HG02678 (cell line): Measurements from ENCODE around the gene CCNA1.

Experiments used
- ATAC-seq: cut with Tn5 transposase; IDR thresholded peaks from one replicate; pipeline ENCODE4 v1.9.1; 2021; ENCODE audit warnings: mild to moderate bottlenecking, moderate library complexity; ENCODE audit not compliant: unreplicated experiment

Gene CCNA1

GRCh38 chr13:36453516-36453915 is 21.2 kb downstream of the CCNA1 start:
- no peak for ATAC-seq

GRCh38 chr13:36454121-36454520 is 21.8 kb downstream of the CCNA1 start:
- no peak for ATAC-seq

- ATAC-seq: no peak
Measured at GRCh38 chr13:36454987-36455386, 22.7 kb downstream of the CCNA1 start.

GRCh38 chr13:36456577-36456976 is 24.3 kb downstream of the CCNA1 start:
- ATAC-seq: no peak

GRCh38 chr13:36461506-36461905 is 29.2 kb downstream of the CCNA1 start:
- no peak for ATAC-seq

- no peak for ATAC-seq
Measured at GRCh38 chr13:36475468-36475867, 43.2 kb downstream of the CCNA1 start.

GRCh38 chr13:36476661-36477060 is 44.4 kb downstream of the CCNA1 start:
- no peak for ATAC-seq

GRCh38 chr13:36480726-36481427 is 48.6 kb downstream of the CCNA1 start:
- no peak for ATAC-seq

- ATAC-seq: no peak
Measured at GRCh38 chr13:36490055-36490454, 57.8 kb downstream of the CCNA1 start.
